KG1 (cell line): ENCODE measurements around the gene RPL11.
"Not testable (repeated sequence)": the region's sequence is repeated elsewhere in the genome, so short reads cannot be mapped to it uniquely, and the experiment has no call there.

Source experiments
- DNase-seq: peaks from one replicate; lab custom pipeline; 2025; lab: John Stamatoyannopoulos, UW

The RPL11 gene

GRCh38 chr1:23685197-23685596 is 6.4 kb upstream of the RPL11 start:
- DNase-seq: not testable (repeated sequence)

DNA sequence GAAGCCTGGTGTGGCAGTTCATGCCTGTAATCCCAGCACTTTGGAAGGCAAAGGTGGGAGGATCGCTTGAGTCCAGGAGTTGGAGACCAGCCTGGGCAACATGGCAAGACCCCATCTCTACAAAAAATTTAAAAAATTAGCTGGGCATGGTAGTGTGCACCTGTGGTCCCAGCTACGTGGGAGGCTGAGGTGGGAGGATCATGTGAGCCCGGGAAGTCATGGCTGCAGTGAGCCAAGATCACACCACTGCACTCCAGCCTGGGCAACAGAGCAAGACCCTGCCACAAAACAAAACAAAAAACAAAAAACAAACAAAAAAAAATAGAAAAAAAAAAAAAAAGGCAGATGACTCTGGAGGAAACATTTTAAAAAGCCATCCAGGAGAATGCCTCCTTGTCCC is 3.9 kb upstream of the RPL11 start:
- not testable (repeated sequence) for DNase-seq

- not testable (repeated sequence) for DNase-seq
These were observed 3.3 kb upstream of the RPL11 start for GRCh38 chr1:23688281-23688680.

GRCh38 chr1:23692308-23692871 is 784 bp downstream of the RPL11 start:
- DNase-seq: no peak

DNA sequence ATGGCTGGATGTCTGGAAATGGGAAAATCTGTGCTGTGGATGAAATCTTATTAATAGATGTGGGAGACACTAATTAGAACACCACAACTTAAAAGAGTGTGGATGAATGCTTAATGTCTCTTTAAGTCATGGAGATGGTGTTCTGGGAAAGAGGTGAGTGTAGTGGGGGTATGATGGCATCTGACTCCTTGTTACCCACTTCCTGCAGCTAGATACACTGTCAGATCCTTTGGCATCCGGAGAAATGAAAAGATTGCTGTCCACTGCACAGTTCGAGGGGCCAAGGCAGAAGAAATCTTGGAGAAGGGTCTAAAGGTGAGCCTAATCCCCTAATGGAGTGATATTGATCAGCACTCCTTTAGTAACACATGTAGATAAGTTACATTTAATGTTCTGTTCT is 2.0 kb downstream of the RPL11 start:
- DNase-seq: no peak

GRCh38 chr1:23694371-23694770 is 2.8 kb downstream of the RPL11 start:
- DNase-seq: no peak

DNA sequence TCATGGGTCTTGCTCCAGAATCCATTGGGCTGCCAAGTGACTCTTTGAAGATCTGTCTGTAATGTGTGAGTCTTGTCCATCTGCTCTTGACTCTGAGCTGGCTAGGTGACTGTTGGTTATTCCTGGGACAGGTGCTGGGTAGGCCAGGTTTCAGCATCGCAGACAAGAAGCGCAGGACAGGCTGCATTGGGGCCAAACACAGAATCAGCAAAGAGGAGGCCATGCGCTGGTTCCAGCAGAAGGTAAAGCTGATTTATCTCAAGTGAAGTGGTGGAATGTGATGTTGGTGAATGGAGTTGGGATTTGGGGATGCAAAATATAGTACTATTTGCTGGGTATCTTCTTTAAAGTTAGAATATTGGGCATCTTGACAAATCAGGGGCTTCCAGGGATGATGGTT is 4.1 kb downstream of the RPL11 start:
- DNase-seq: no peak

- no peak for DNase-seq
These were observed 4.9 kb downstream of the RPL11 start for GRCh38 chr1:23696335-23696989.

DNA sequence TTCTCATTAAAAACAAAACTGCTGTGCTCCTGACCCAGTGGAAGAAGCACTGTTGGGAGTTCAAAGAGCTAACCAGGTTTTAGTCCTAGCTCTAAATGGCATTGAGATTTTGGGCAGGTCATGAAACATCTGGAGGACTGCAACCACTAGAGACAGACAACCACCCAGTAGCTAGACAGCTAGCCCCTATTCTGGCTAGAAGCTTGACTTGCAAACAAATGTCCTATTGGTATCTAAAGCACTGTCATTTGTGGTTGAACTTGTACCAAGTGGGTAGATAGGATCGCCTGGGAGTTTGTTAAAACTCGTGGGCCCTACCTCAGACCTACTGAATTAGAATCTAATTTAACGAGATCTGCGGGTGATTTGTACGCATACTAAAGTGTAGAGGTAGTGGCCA is 6.9 kb downstream of the RPL11 start:
- DNase-seq: no peak

- DNase-seq: no peak
These were observed 7.9 kb downstream of the RPL11 start for GRCh38 chr1:23699280-23700179.

- no peak for DNase-seq
These were observed 9.7 kb downstream of the RPL11 start for GRCh38 chr1:23701310-23701709.

- no peak for DNase-seq
These were observed 10.4 kb downstream of the RPL11 start for GRCh38 chr1:23701996-23702395.

DNA sequence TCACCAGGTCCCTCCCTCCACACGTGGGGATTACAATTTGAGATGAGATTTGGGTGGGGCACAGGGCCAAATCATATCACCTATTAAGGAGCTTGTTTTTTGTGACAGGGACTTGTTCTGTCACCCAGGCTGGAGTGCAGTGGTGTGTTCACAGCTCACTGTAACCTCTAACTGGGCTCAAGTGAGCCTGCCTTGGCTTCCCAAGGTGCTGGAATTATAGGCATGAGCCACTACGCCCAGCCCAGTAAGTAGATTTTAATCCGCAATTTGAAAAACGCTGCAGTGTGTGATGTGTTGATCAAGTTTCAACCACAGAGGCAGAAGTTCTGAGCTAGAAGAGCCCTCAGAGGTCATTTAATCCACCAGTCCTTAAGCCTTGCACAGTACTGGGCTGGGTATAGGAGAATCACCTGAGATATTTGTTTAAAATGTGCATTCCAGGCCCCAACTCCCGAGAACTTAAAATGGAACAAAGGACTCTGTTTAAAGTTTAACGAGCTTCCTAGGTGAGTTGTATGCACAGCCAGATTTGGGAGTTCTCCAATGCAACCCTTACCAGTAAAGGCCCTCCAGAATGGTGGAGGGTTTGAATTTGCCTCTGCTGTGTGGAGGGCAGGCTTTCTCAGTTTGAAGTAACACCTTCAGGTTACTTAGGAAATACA is 13.4 kb downstream of the RPL11 start:
- no peak for DNase-seq

DNA sequence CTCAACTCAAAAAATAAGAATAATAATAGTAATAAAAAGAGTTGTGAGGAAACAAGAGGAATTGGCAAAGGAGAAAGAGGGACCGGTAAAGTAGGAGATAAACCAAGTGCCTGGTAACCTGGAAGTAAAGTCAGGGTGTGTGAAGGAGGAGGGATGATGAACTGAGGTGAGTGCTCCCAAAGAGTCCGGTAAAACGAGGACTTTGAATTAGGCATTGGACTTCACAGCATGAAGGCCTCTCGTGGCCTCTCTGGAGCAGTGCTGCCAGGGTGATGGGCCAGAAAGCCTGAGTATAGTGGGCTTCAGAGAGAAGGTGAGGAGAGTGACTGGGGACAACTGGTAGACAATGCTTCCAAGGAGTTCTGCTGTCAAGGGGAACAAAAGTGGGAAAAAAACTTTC is 17.6 kb downstream of the RPL11 start:
- DNase-seq: no peak

DNA sequence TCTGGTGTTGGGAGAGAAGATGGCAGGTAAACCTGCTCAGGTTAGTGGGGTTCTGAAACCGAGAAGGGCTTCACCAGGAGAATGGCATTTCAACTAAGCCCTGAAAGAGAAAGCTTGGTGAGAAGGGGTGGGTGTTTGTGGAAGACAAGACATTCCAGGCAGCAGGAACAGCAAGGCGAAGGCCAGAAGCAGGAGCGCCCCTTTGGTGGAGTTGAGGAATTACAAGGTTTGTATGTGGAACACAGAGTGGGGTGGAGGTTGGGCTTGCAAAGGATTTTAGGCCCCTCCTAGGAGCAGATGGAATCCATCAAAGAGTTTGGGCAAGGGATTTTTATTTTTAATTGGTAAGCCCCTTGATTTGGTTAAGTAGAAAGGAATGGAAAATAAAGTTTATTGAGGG is 26.9 kb downstream of the RPL11 start:
- DNase-seq: no peak

GRCh38 chr1:23719162-23719820 is 27.7 kb downstream of the RPL11 start:
- DNase-seq: no peak

DNA sequence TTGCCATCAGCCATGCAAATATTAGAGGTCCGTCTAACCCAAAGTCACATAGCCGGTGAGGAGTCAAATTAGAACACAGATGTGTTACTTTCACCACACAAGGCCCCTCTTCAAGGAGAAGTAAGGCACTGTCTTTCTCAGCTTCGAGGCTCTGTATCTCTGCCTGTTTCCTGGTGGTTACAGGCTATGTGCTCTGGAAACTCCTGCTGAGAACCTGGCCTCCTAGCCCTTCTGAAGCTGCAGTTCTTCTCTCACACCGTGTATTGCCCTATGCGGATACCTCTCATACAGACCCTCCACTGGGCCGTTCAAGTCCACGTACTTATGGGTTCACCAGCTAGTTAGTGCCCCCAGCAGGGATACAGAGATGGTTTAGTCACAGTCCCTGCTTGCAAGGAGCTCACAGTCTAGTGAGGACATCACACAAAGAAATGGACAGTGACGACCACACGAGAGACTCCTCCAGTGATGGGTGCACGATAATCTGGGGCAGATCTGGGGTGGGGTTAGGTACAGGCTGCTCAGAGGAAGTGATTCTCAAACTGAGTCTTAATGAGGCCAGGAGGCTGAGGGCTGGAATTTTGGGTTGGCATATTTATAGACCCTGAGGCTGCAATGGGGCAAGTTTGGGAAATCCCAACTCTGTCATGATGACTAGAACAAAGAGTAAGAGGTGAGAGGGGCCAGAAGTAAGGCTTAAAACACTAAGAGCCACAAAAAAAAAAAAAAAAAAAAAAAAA is 28.8 kb downstream of the RPL11 start:
- DNase-seq: no peak

DNA sequence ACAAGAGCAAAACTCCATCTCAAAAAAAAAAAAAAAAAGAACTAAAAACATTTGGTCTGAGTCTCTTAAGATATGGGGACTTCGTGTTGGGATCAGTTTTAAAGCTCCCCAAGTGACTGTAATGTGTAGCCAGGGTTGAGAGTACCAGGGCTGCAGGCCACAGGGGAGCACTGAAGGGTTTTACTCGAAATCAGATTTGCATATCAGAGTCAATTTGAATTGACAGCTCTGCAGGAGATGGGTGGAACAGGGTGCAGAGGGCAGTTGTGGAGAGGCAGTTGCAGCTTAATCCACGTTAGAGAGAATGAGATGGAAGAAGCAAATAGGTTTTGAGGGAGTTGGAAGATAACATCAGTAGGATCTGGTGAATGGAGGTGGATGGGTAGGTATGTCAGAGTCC is 31.0 kb downstream of the RPL11 start:
- no peak for DNase-seq

GRCh38 chr1:23726686-23727085 is 35.1 kb downstream of the RPL11 start:
- DNase-seq: no peak

- DNase-seq: no peak
These were observed 35.8 kb downstream of the RPL11 start for GRCh38 chr1:23727362-23727811.
